HL-60 (cell line): Measurements from ENCODE around the gene ABCG1.

Experiments
- CTCF ChIP-seq: IDR thresholded peaks from one replicate; pipeline ENCODE4 v1.5.1; 2011; ENCODE audit warnings: low read length, control low read depth, inconsistent platforms; ENCODE audit not compliant: insufficient read depth
- GABPA ChIP-seq: IDR thresholded peaks from 2 replicates; pipeline ENCODE4 v1.6.1; 2012; ENCODE audit warnings: low read depth
- POLR2AphosphoS5 ChIP-seq: IDR thresholded peaks from 2 replicates; pipeline ENCODE4 v1.6.1; 2012; ENCODE audit warnings: low read depth
- REST ChIP-seq: IDR thresholded peaks from 2 replicates; pipeline ENCODE4 v1.6.1; 2012; ENCODE audit warnings: low read depth; ENCODE audit not compliant: insufficient replicate concordance

- no peak for TF ChIP-seq POLR2AphosphoS5
- no peak for TF ChIP-seq CTCF
- TF ChIP-seq GABPA = no peak
- no peak for TF ChIP-seq REST
These were observed 24.1 kb downstream of the ABCG1 start for GRCh38 chr21:42243026-42243425.
